KG1 (cell line): ENCODE results near the gene SMIM27.
A peak's percentile ranks its signal among the peaks of the same experiment; 100 is the strongest.

Experiments
- DNase-seq: peaks from one replicate; lab custom pipeline; 2025; lab: John Stamatoyannopoulos, UW

Gene SMIM27

GRCh38 chr9:32554591-32554990 is 2.5 kb downstream of the SMIM27 start:
- no peak for DNase-seq

GRCh38 chr9:32558408-32558934 is 6.3 kb downstream of the SMIM27 start:
- no peak for DNase-seq

- no peak for DNase-seq
Observed at GRCh38 chr9:32565967-32566366, 13.8 kb downstream of the SMIM27 start.

DNA sequence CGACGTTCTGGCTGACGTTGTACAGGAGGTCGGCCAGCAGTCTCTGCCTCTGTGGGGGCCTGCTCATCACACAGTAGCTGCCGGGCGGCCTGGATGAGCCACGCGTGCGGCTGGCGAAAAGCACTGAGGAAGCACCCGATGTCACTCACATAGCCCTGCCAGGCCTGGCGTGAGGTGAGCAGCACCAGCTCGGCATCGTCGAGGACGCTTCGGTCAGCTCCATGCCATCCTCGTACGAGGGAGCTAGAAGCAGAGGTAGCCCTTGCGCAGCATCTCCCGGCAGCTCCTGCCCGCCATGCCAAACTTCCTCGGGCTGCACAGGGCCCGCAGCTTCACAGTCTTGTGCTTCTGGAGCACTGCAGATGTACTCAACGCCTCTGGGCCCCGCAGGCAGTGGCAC is 14.6 kb downstream of the SMIM27 start:
- no peak for DNase-seq

- no peak for DNase-seq
Observed at GRCh38 chr9:32570262-32570661, 18.1 kb downstream of the SMIM27 start.

GRCh38 chr9:32571969-32572899 is 20.1 kb downstream of the SMIM27 start:
- DNase-seq, result peak; percentile 37

DNA sequence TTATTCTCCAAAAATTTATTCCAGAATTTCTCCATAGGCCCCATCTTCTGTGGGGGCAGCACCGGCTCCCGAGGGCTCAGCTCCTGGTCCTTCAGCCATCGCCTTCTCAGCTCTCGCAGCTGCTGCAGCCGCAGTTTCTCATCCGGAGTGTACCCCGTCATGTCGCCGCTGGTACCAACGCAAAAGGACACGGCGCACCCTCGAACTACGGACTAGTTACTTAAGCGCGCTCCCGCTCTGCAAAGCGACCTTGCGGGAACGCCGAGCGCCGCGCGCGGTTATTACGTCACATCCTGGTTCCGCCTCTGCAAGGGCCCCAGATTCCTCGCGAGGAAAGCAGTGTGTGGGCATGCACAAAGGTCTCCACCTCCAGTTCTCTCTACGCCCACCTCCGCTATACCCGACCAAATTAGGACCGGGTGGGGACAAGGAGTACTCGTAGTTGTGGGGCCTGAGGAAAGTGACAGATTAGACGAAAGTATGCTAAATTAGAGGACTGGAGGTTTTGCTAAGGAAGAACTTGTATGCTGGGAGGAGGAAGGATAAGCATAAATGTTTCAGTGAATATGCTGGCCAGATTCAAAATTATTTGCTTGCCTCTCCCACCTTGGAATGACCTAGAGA is 20.9 kb downstream of the SMIM27 start, which contains the start of gene NDUFB6:
TSS of gene NDUFB6 (minus strand) at position 260 of the 624 bp plus-strand sequence. CDS start at position 161, 99 bp downstream.
- peak; percentile 93 for DNase-seq

- DNase-seq, result no peak
Observed at GRCh38 chr9:32573821-32574220, 21.7 kb downstream of the SMIM27 start.

DNA sequence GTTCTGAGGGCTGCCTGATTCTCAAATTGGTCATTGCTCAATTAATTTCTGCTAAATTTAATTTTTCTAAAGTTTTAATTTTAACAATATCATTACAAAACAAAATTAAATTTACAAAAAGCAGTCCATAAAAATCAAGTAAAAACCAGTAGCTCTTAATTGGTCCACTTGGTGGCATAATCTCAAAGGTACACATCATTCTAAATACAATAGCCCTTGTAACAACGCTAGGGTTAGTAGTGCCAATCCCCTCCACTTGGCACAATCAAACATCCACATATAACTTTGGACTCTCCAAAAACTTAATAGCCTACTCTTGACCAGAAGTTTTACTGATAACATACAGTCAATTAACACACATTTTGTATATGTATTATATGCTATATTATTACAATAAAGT is 22.7 kb downstream of the SMIM27 start:
- no peak for DNase-seq

GRCh38 chr9:32577316-32577715 is 25.2 kb downstream of the SMIM27 start:
- no peak for DNase-seq

- DNase-seq, result no peak
Observed at GRCh38 chr9:32578976-32579375, 26.8 kb downstream of the SMIM27 start.

DNA sequence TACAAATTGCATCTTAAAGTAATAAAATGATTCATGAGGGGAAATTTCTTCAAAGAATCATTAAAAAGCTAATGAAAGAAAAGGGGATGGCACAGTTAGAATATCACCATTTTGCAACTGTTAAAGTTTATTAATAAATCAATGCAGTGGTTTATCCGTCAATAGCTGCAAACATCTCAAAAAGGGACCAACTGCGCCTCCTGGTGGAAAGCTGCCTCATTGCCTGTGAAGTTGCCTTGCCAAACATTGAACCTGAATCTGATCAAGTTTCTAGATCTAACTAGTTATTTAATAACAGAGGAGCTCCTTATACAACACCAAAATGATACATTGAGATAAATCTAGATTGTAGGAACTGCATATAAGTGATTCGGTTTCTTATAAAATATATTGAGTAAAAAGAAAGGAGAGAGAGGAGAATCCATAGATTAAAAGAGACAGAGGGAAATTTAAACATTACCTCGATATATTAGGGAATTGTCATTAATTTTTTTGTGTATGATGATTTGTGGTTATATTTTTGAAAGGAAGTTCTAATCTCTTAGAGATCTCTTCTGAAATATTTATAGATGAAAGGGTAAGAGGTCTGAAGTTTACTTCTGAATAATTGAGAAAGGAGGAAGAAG is 27.7 kb downstream of the SMIM27 start:
- DNase-seq, result peak; percentile 20

GRCh38 chr9:32580631-32581300 is 28.6 kb downstream of the SMIM27 start:
- no peak for DNase-seq

DNA sequence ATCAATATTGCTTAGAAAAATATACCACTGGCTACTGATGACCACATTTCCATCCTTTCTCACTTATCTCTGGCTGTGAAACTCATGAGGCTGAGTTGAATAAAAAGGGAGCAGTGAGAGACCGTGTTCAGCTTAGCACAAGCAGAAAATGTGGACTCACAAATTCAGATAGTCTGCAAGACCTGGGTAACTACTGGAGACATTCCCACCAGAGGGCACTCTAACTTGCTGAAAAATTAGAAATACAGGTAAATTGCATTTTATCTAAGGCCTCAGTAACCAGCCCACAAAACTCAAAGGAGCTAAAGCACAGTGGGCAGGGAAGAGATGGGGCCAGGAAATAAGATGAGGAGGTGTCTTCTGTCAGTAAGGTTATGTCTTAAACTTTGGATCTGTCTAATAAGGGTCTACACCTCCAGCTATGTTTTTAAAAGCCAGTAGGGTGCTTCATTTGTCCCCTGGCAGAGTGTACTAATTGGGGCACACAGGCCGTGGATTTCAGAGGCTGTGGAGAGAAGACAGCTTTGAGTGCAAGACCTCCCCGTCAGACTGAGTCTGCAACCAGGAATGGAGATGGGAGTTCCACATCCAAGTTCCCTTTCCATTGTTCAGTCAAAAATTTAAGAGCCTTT is 29.5 kb downstream of the SMIM27 start:
- DNase-seq, result peak; percentile 55

GRCh38 chr9:32584784-32585183 is 32.7 kb downstream of the SMIM27 start:
- DNase-seq, result no peak

GRCh38 chr9:32587901-32588300 is 35.8 kb downstream of the SMIM27 start:
- DNase-seq, result no peak

GRCh38 chr9:32589083-32589723 is 37.1 kb downstream of the SMIM27 start:
- peak; percentile 6 for DNase-seq

GRCh38 chr9:32590476-32590875 is 38.3 kb downstream of the SMIM27 start:
- DNase-seq, result no peak

GRCh38 chr9:32590898-32591297 is 38.8 kb downstream of the SMIM27 start:
- DNase-seq, result no peak

GRCh38 chr9:32596096-32596865 is 44.2 kb downstream of the SMIM27 start:
- DNase-seq, result no peak
